NCI-H1436 treated with DMSO at 0.1 percent for 48 hours (cell line): ENCODE measurements around the gene SPRR2G.
"Not testable (repeated sequence)": the region's sequence is repeated elsewhere in the genome, so short reads cannot be mapped to it uniquely, and the experiment has no call there.

Experiments
- DNase-seq: peaks from one replicate; lab custom pipeline; 2025; lab: John Stamatoyannopoulos, UW

SPRR2G gene

DNA sequence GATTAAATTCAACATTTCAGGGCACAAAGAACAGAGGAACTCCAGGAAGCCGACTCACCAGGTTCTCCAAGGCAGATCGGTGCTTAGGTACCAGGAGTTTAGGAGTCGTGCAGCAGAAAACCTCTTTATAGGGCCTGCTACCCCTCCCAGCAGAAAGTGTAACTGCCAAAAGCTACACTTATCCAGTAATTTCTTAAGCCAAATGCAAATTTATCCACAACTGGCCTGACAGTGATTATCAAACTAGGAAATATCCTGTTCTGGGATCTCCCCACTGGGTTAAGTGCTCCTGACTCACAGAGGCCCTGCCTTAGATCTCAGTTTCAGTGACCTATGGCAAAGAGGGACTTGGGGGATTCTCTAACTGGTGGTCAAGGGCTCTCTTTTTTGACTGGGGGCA, 37.3 kb downstream of the SPRR2G start, which contains the start of gene SPRR2F:
Gene SPRR2F, minus strand, starts transcription at position 101 of the 400 bp plus-strand sequence. CDS start 783 bp downstream, outside the sequence.
- DNase-seq, result no peak

DNA sequence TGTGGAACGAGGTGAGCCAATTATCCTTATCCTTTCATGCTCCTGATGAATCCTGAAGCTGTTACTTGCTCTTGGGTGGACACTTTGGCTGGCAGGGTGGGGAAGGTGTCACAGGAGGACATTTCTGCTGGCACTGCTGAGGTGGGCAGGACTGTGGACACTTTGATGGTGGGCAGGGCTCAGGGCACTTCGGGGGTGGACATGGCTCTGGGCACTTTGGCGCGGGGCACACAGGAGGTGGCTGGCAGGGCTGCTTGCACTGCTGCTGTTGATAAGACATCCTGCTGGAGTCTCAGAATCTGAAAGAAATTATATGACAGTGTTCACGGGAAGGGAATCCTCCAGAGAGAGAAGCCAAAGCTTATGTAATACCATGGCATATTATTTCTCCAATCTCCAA, 38.2 kb downstream of the SPRR2G start:
- not testable (repeated sequence) for DNase-seq

DNA sequence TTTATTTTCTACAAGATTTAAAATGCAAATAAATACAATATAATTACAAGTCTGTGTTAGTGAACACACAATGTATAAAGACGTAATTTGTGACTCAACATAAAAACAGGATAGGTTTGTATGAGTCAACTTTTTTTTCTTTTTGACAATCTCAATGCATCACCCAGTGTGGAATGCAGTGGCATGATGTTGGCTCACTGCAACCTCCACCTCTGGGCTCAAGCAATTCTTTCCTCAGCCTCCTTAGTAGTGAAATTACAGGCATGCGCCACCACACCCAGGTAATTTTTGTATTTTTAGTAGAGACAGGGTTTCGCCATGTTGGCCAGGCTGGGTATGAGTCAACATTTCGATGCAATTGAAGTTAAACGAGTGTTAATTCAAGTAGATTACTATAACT, 50.4 kb downstream of the SPRR2G start:
- no peak for DNase-seq
